Neutrophil (primary cell): ENCODE measurements around the gene USP6NL.

Experiments used
- H3K27ac ChIP-seq: fragments of 200-600 bp; sonication (generic); 2 replicates; pipeline ENCODE4 v1.5.1; 2016; ENCODE audit warnings: mild to moderate bottlenecking, moderate library complexity
- H3K27me3 ChIP-seq: fragments of 200-600 bp; sonication (generic); 2 replicates; pipeline ENCODE4 v1.6.0; 2016; ENCODE audit warnings: mild to moderate bottlenecking
- H3K36me3 ChIP-seq: fragments of 200-600 bp; sonication (generic); 2 replicates; pipeline ENCODE4 v1.5.1; 2017
- H3K4me1 ChIP-seq, 2 experiments: fragments of 200-600 bp in 1 of 2; sonication (generic) in 1 of 2; 1 replicate in 1 of 2; 2 replicates in 1 of 2; pipeline versions ENCODE4 v1.5.1 to v1.6.1; 2013 to 2016; ENCODE audit warnings: low read depth in 1 of 2, low read length in 1 of 2, mild to moderate bottlenecking in 1 of 2, moderate library complexity in 1 of 2; ENCODE audit not compliant: control insufficient read depth in 1 of 2, insufficient read depth in 1 of 2
- H3K4me3 ChIP-seq, 2 experiments: fragments of 200-600 bp in 1 of 2; sonication (generic) in 1 of 2; 1 replicate in 1 of 2; 2 replicates in 1 of 2; pipeline ENCODE4 v1.5.1; 2013 to 2016; ENCODE audit warnings: low read depth in 1 of 2, low read length in 1 of 2, mild to moderate bottlenecking in 1 of 2, moderate library complexity in 1 of 2
- H3K9me3 ChIP-seq: fragments of 200-600 bp; sonication (generic); 2 replicates; pipeline ENCODE4 v1.5.1; 2016
- CTCF ChIP-seq: fragments of 200-600 bp; sonication (generic); IDR thresholded peaks from 2 replicates; pipeline ENCODE4 v1.5.1; 2016; ENCODE audit warnings: antibody characterized with exemption

USP6NL gene

GRCh38 chr10:11450427-11450826 is 161.0 kb downstream of the USP6NL start:
- Histone ChIP-seq H3K4me1 (no peaks in the 10 kb centered on the region), H3K4me3 (no peak overlapping the region), H3K27ac (no peak overlapping the region), H3K9me3 (no peaks in the 10 kb centered on the region), H3K36me3 (no peaks in the 10 kb centered on the region), H3K27me3 (peaks cover 46% of the 10 kb centered on the region)
- no peak for TF ChIP-seq CTCF

- H3K27ac ChIP-seq = no peak overlapping the region
- H3K4me3 ChIP-seq = no peak overlapping the region
- H3K27me3 ChIP-seq = peaks cover 46% of the 10 kb centered on the region
- TF ChIP-seq CTCF = no peak
- no peaks in the 10 kb centered on the region for H3K4me1 ChIP-seq
- H3K9me3 ChIP-seq = no peaks in the 10 kb centered on the region
- H3K36me3 ChIP-seq = no peaks in the 10 kb centered on the region
Observed at GRCh38 chr10:11449761-11450160, 161.7 kb downstream of the USP6NL start.

GRCh38 chr10:11448545-11449244 is 162.8 kb downstream of the USP6NL start:
- Histone ChIP-seq H3K4me3 (no peak overlapping the region), H3K9me3 (no peaks in the 10 kb centered on the region), H3K36me3 (no peaks in the 10 kb centered on the region), H3K4me1 (no peaks in the 10 kb centered on the region), H3K27ac (no peak overlapping the region), H3K27me3 (peaks cover 46% of the 10 kb centered on the region)
- no peak for TF ChIP-seq CTCF

GRCh38 chr10:11448190-11448544 is 163.3 kb downstream of the USP6NL start:
- Histone ChIP-seq H3K27me3 (peaks cover 46% of the 10 kb centered on the region), H3K36me3 (no peaks in the 10 kb centered on the region), H3K9me3 (no peaks in the 10 kb centered on the region), H3K27ac (no peak overlapping the region), H3K4me3 (no peak overlapping the region), H3K4me1 (no peaks in the 10 kb centered on the region)
- TF ChIP-seq CTCF = no peak

- Histone ChIP-seq H3K4me1 (no peaks in the 10 kb centered on the region), H3K36me3 (no peaks in the 10 kb centered on the region), H3K9me3 (no peaks in the 10 kb centered on the region), H3K27me3 (peaks cover 46% of the 10 kb centered on the region), H3K4me3 (no peak overlapping the region), H3K27ac (no peak overlapping the region)
- no peak for TF ChIP-seq CTCF
Observed at GRCh38 chr10:11447586-11447985, 163.9 kb downstream of the USP6NL start.
